Transverse colon (tissue), 4 donors: ENCODE results near the gene PCDHGB6. TPM values are rescaled to one million over a fixed set of nuclear protein-coding genes. Genes with fewer than 3 reads are reported as not detected.
"Not testable (repeated sequence)": the region's sequence is repeated elsewhere in the genome, so short reads cannot be mapped to it uniquely, and the experiment has no call there.

Source experiments
- DNase-seq: peaks from one replicate; pipeline ENCODE4 v3.0.0-alpha.2; 2019
- H3K27ac ChIP-seq, 4 donors: fragments of 200-600 bp; sonication (generic); 2 replicates each; pipeline ENCODE4 v1.5.1; 2016 to 2018; ENCODE audit warnings: inconsistent platforms in 4 of 4
- H3K27me3 ChIP-seq: fragments of 200-600 bp; sonication (generic); 2 replicates; pipeline ENCODE4 v1.5.1; 2017; ENCODE audit warnings: inconsistent platforms
- H3K36me3 ChIP-seq, 4 donors: fragments of 200-600 bp; sonication (generic); 2 replicates each; pipeline ENCODE4 v1.5.1; 2017 to 2019; ENCODE audit warnings: inconsistent platforms in 4 of 4
- H3K4me1 ChIP-seq, 4 donors: fragments of 200-600 bp; sonication (generic); 2 replicates each; pipeline ENCODE4 v1.5.1; 2017 to 2020; ENCODE audit warnings: inconsistent platforms in 4 of 4
- H3K4me3 ChIP-seq, 4 donors: fragments of 200-600 bp; sonication (generic); 1 replicate in 1 of 4; 2 replicates in 3 of 4; pipeline versions ENCODE4 v1.5.1 to v1.6.1; 2017 to 2019; ENCODE audit warnings: inconsistent platforms in 4 of 4
- H3K9me3 ChIP-seq, 2 donors: fragments of 200-600 bp; sonication (generic); 2 replicates each; pipeline ENCODE4 v1.5.1; 2017 to 2019; ENCODE audit warnings: inconsistent platforms in 2 of 2
- CTCF ChIP-seq, 5 experiments: fragments of 200-600 bp in 3 of 5; fragments of 450-650 bp in 2 of 5; sonication (generic) in 3 of 5; IDR thresholded peaks; 1 replicate in 2 of 5; 2 replicates in 3 of 5; pipeline ENCODE4 v1.5.1; 2016 to 2017; ENCODE audit warnings: antibody characterized with exemption in 5 of 5, inconsistent platforms in 3 of 5, mild to moderate bottlenecking in 2 of 5, moderate library complexity in 1 of 5
- EP300 ChIP-seq: sonication (generic); formaldehyde crosslinking; IDR thresholded peaks from one replicate; pipeline ENCODE4 v1.6.1; 2017; ENCODE audit warnings: antibody characterized with exemption, low read depth
- POLR2A ChIP-seq: fragments of 450-650 bp; IDR thresholded peaks from one replicate; pipeline ENCODE4 v1.6.1; 2016; ENCODE audit warnings: antibody characterized with exemption, mild to moderate bottlenecking, moderate library complexity
- POLR2AphosphoS5 ChIP-seq, 3 donors: sonication (generic); formaldehyde crosslinking; IDR thresholded peaks; one replicate each; pipeline ENCODE4 v1.6.1; 2016; ENCODE audit warnings: antibody characterized with exemption in 3 of 3
- whole genome bisulfite sequencing, 2 donors: methylation state at CpG; one replicate each; pipeline ENCODE4 v1.1.5; 2018; ENCODE audit warnings: low coverage in 1 of 2; 5-methylcytosine and 5-hydroxymethylcytosine counted together
- in situ Hi-C, 4 donors: fragments of 200-750 bp; cut with MboI; loops; one replicate each; pipeline versions ENCODE4 v1.15.0 to v1.15.1; 2017; ENCODE audit warnings: low sequenced_read_pairs in 3 of 4, low pct_ligation_motif_present in 1 of 4, low pct_unique_long_range_greater_than_20kb in 1 of 4
- intact Hi-C: fragments of 100-400 bp; cut with DNase I; formaldehyde crosslinking; loops from one replicate; pipeline ENCODE4 v1.15.1; 2023; ENCODE audit warnings: low total_unique reads
- total RNA-seq, 4 donors: library from RNA; depleted of rRNA; stranded (reverse); fragments of >200 nt; gene quantifications; one replicate each; pipeline ENCODE4 v1.1.0, GENCODE V29; 2016

Gene PCDHGB6
- total RNA-seq, 4 donors from 2014 or later = 1.9 to 5.9 (median 4.7) TPM

GRCh38 chr5:141387557-141388311 is 20.1 kb upstream of the PCDHGB6 start, which contains the start of gene PCDHGB4:
Gene PCDHGB4 (plus strand): TSS chr5:141387698. CDS start chr5:141387885, 187 bp downstream.
- H3K9me3 ChIP-seq = peaks cover 74 to 89% of the 10 kb centered on the region in 2 donors
- 43 to 44% methylated on average over 10 to 23 of the region's 40 CpGs for WGBS, 2 donors
- H3K27ac ChIP-seq, H3K4me1 ChIP-seq, H3K36me3 ChIP-seq, H3K27me3 ChIP-seq, DNase-seq, intact Hi-C loops: not testable (repeated sequence)
- H3K4me3 ChIP-seq = peak within 1 kb of the TSS in 1 of 4 donors; percentile 21
- in situ Hi-C loops = loop anchor here in 1 of 4 donors (25.0 kb wide), 1 partner anchor 175 kb away; the partner anchor contains the start of genes PCDHB12, PCDHB13 and PCDHB14
- TF ChIP-seq CTCF (IDR thresholded peaks at IDR 0.05) = peak in 1 of 5 experiments; percentile 6

- DNase-seq = no peak
- Histone ChIP-seq H3K27me3 (peaks cover 8% of the 10 kb centered on the region), H3K4me3 (no peak overlapping the region), H3K9me3 (peaks cover 76 to 89% of the 10 kb centered on the region in 2 donors), H3K27ac (no peak overlapping the region), H3K36me3 (no peaks in the 10 kb centered on the region), H3K4me1 (no peaks in the 10 kb centered on the region)
- in situ Hi-C loops = loop anchor here in 1 of 4 donors (25.0 kb wide), 1 partner anchor 176 kb away; the partner anchor contains the start of genes PCDHB12, PCDHB13 and PCDHB14
- intact Hi-C loops = no loop called here
- WGBS, 2 donors = 66 to 71% methylated on average over 6 to 10 of the region's 10 CpGs
- TF ChIP-seq POLR2A (no peak), EP300 (no peak), POLR2AphosphoS5 (IDR thresholded peaks at IDR 0.05) (no peak), CTCF (IDR thresholded peaks at IDR 0.05) (no peak)
Observed at GRCh38 chr5:141388661-141389060, 19.2 kb upstream of the PCDHGB6 start.

- H3K4me3 ChIP-seq = no peak overlapping the region
- H3K27me3 ChIP-seq = peaks cover 11% of the 10 kb centered on the region
- intact Hi-C loops (no loop called here), in situ Hi-C loops (loop anchor here in 1 of 4 donors (25.0 kb wide), 1 partner anchor 177 kb away; the partner anchor contains the start of genes PCDHB12, PCDHB13 and PCDHB14)
- H3K9me3 ChIP-seq = peaks cover 74 to 89% of the 10 kb centered on the region in 2 donors
- no peak for DNase-seq
- H3K27ac ChIP-seq = no peak overlapping the region
- H3K36me3 ChIP-seq = no peaks in the 10 kb centered on the region
- 76 to 80% methylated on average over 3 to 65 of the region's 77 CpGs for WGBS, 2 donors
- TF ChIP-seq EP300 (no peak), CTCF (IDR thresholded peaks at IDR 0.05) (no peak), POLR2AphosphoS5 (IDR thresholded peaks at IDR 0.05) (no peak), POLR2A (no peak)
- H3K4me1 ChIP-seq = no peaks in the 10 kb centered on the region
Observed at GRCh38 chr5:141389153-141390042, 18.4 kb upstream of the PCDHGB6 start.
